ENCODE measurements around the gene TMC6. TPM values are rescaled to one million over a fixed set of nuclear protein-coding genes. Genes with fewer than 3 reads are reported as not detected.

The TMC6 gene
- total RNA-seq, 3 donors from 2014 or later, result 18.6 to 45.9 (median 28.4) TPM

DNA sequence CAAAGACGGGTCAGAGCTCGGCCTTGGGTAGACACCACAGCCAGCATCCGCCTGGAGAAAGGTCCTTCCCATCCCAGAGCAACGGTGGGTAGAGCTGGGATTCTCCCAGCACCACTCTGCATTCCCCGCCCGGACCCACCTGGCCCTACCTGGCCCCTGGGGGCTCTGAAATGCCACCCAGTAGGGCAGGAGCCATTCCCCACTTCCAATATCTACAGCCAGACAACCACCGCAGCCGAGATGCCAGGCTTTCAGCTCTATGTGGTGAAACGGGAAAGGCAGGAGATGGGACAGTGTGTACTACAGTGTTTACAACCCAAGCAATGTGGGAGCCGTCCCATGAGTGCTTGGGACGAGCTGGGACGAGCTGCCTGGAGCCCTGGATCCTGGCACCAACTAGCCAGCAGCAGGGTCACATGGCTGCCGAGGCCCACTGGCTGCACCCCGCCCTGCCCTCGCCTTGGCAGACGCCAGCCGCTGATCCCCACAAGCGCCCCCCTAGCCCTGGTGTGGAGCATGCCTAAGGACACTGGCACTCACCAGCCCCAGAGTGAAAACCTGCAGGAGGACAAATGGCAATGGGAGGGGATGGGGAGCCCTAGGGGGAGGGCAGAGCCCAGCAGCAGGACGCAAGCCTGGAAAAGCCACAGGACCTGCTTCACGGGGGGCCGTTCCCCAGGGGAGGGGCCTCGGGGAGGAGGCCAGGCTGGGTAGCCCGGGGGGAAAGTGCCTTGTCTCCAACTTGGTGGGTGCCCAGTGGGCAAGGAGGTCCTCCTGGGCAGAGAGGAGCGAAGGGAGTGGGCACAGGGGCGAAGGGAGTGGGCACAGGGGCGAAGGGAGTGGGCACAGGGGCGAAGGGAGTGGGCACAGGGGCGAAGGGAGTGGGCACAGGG, 13.5 kb downstream of the TMC6 start:
- Histone ChIP-seq H3K4me1 (no peaks in the 10 kb centered on the region), H3K27ac (peak overlapping the region in 1 of 2 donors; percentile 9), H3K36me3 (no peaks in the 10 kb centered on the region), H3K4me3 (no peak overlapping the region), H3K27me3 (no peaks in the 10 kb centered on the region), H3K9me3 (no peaks in the 10 kb centered on the region)
- intact Hi-C loops (cut with DNase I; ENCODE audit: low total_unique reads), result loop anchor here (5.0 to 10.0 kb wide), 2 partner anchors 60 to 137 kb away; no protein-coding TSS in a partner anchor
- TF ChIP-seq POLR2A (IDR thresholded peaks at IDR 0.05) (no peak), POLR2AphosphoS5 (IDR thresholded peaks at IDR 0.05) (no peak), CTCF (IDR thresholded peaks at IDR 0.05) (no peak)
- DNase-seq (ENCODE audit: low spot score in 2 of 2), result no peak

GRCh38 chr17:78113804-78114785, 14.5 kb downstream of the TMC6 start:
- H3K27me3 ChIP-seq, result no peaks in the 10 kb centered on the region
- intact Hi-C loops (cut with DNase I; ENCODE audit: low total_unique reads), result loop anchor here (5.0 to 10.0 kb wide), 2 partner anchors 61 to 138 kb away; no protein-coding TSS in a partner anchor
- TF ChIP-seq POLR2AphosphoS5 (IDR thresholded peaks at IDR 0.05) (no peak), POLR2A (IDR thresholded peaks at IDR 0.05) (no peak), CTCF (IDR thresholded peaks at IDR 0.05) (no peak)
- H3K4me1 ChIP-seq, result no peaks in the 10 kb centered on the region
- H3K27ac ChIP-seq, result no peak overlapping the region
- no peak for DNase-seq (ENCODE audit: low spot score in 2 of 2)
- no peaks in the 10 kb centered on the region for H3K36me3 ChIP-seq
- no peaks in the 10 kb centered on the region for H3K9me3 ChIP-seq
- H3K4me3 ChIP-seq, result no peak overlapping the region

DNA sequence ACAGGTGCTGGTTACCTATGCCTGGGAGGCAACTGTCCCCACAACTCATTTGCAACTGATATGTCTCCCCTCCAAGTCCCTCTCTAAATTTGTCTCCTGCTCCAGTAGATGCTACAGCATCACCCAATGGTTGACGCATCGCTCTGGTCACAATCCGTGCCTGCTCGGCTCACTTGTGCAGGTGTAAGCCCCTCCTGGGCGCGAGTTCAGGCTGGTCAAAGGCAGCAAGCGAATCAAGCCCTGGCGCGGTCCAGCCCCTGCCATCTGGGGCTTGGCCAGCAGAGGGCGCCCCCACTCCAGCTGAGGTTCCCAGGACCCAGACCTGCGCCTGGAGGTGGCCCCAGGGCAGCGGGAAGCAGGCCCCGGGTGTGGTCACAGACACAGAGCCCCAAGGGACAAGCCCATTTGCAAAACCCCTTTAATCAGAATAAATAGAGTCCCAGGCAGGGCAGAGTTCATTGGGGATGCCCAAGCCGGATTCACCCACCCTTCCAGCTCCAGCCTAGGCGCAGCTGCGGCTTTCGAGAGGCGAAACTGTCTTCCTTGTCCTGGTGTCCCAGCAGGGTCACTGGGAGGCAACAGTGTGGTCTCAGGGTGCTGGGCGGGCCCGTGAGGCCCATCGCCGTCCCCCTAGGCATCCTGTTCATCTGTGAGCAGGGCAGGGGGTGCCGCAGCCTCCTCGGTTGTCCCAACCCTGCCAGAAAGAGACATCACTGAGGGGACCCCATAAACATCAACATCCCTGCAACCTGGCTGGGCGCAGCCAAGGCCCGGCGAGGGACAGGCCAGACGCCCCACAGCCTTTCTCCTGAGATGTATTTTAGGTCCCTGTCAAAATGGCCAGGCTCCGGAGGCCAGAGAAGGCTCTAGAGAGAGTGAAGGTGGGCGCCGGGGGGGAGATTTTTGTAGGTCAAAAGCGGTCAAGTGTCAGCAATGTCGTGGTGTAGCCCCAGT, 15.8 kb downstream of the TMC6 start:
- no peaks in the 10 kb centered on the region for H3K9me3 ChIP-seq
- TF ChIP-seq POLR2AphosphoS5 (IDR thresholded peaks at IDR 0.05) (peak in 2 of 3 donors; percentile 26 to 37), POLR2A (IDR thresholded peaks at IDR 0.05) (no peak), CTCF (IDR thresholded peaks at IDR 0.05) (peak; percentile 95 to 98 (median 96))
- intact Hi-C loops (cut with DNase I; ENCODE audit: low total_unique reads), result loop anchor here (5.0 to 10.0 kb wide), 2 partner anchors 62 to 140 kb away; no protein-coding TSS in a partner anchor
- H3K27me3 ChIP-seq, result no peaks in the 10 kb centered on the region
- DNase-seq (ENCODE audit: low spot score in 2 of 2), result peak in 1 of 2 donors; percentile 75
- H3K36me3 ChIP-seq, result no peaks in the 10 kb centered on the region
- no peak overlapping the region for H3K27ac ChIP-seq
- H3K4me1 ChIP-seq, result no peaks in the 10 kb centered on the region
- no peak overlapping the region for H3K4me3 ChIP-seq

DNA sequence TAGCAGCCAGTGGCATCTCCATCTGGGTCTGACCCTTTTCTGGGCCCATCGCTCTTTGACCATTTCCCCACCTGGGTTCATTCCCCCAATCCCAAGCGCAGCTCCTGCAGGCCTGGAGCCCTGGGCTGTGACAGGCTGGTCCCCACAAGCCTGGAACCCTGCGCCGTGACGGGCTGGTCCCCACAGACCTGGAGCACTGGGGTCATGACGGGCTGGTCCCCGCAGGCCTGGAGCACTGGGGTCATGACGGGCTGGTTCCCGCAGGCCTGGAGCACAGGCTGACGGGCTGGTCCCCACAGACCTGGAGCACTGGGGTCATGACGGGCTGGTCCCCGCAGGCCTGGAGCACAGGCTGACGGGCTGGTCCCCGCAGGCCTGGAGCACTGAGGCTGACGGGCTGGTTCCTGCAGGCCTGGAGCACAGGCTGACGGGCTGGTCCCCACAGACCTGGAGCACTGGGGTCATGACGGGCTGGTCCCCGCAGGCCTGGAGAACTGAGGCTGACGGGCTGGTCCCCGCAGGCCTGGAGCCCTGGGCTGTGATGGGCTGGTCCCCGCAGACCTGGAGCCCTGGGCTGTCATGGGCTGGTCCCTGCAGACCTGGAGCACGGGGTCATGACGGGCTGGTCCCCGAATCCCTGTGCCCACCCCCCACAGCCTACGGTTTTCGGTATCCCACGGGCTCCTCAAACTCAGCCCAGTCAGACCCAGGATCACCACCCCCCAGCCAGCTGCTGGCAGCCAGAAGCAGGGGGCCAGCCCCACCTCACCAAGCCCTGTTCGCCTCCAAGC, 16.6 kb downstream of the TMC6 start:
- intact Hi-C loops (cut with DNase I; ENCODE audit: low total_unique reads), result loop anchor here (5.0 to 10.0 kb wide), 2 partner anchors 63 to 140 kb away; no protein-coding TSS in a partner anchor
- no peaks in the 10 kb centered on the region for H3K4me1 ChIP-seq
- no peak overlapping the region for H3K27ac ChIP-seq
- no peaks in the 10 kb centered on the region for H3K9me3 ChIP-seq
- H3K4me3 ChIP-seq, result no peak overlapping the region
- TF ChIP-seq CTCF (IDR thresholded peaks at IDR 0.05), result no peak
- TF ChIP-seq POLR2AphosphoS5 (IDR thresholded peaks at IDR 0.05), result no peak
- no peak for TF ChIP-seq POLR2A (IDR thresholded peaks at IDR 0.05)
- no peak for DNase-seq (ENCODE audit: low spot score in 2 of 2)
- no peaks in the 10 kb centered on the region for H3K27me3 ChIP-seq
- no peaks in the 10 kb centered on the region for H3K36me3 ChIP-seq

Measured in breast epithelium (tissue), 4 donors.